22Rv1 (cell line): ENCODE results near the gene CAMTA1.

Experiments used
- CTCF ChIP-seq: fragments of 450-650 bp; IDR thresholded peaks from 2 replicates; pipeline ENCODE4 v1.5.1; 2017; ENCODE audit warnings: mild to moderate bottlenecking
- ZFX ChIP-seq: fragments of 450-650 bp; IDR thresholded peaks from 2 replicates; pipeline ENCODE4 v1.6.1; 2017; ENCODE audit warnings: antibody characterized with exemption, borderline replicate concordance

- TF ChIP-seq CTCF (no peak), ZFX (no peak)
Observed at GRCh38 chr1:6861075-6861724, 75.9 kb downstream of the CAMTA1 start.
